Choroid plexus epithelial cell (primary cell): ENCODE measurements around the gene SLC1A3.
"Not testable (repeated sequence)": the region's sequence is repeated elsewhere in the genome, so short reads cannot be mapped to it uniquely, and the experiment has no call there.

Experiments
- DNase-seq: peaks from one replicate; pipeline ENCODE4 v3.0.0-alpha.2; 2010; ENCODE audit warnings: low read depth
- H3K4me3 ChIP-seq: 2 replicates; pipeline ENCODE4 v1.5.1; 2011; ENCODE audit warnings: low read depth, mild to moderate bottlenecking, control low read depth, low read length, moderate library complexity
- TF ChIP-seq, protein P1 (sequence below): conservative IDR thresholded peaks from 2 replicates; pipeline ENCODE4 v1.5.1; 2011; ENCODE audit warnings: low read depth, mild to moderate bottlenecking, control low read depth, inconsistent platforms, low read length, moderate library complexity

SLC1A3 gene

DNA sequence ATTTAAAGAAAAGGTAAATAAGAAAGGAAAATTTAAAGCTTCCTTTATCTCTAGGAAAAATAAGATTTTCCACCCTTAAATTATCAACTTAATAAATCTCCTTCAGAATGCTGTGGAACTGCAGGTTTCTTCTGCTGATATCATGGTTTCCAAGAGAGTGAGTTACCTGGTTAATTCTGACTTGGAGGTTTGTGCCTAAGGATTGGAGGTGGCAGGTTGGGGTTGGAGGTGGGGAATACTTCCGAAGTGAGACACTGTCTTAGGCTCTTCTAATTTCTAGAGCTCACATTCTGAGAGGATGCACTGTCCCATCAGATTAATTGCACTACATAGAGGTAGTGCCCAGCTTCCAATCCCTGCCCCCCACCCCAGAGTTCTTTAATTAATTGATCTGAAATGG, 31.1 kb downstream of the SLC1A3 start:
- DNase-seq: no peak
- no peak overlapping the region for H3K4me3 ChIP-seq
- TF ChIP-seq, protein P1, sequence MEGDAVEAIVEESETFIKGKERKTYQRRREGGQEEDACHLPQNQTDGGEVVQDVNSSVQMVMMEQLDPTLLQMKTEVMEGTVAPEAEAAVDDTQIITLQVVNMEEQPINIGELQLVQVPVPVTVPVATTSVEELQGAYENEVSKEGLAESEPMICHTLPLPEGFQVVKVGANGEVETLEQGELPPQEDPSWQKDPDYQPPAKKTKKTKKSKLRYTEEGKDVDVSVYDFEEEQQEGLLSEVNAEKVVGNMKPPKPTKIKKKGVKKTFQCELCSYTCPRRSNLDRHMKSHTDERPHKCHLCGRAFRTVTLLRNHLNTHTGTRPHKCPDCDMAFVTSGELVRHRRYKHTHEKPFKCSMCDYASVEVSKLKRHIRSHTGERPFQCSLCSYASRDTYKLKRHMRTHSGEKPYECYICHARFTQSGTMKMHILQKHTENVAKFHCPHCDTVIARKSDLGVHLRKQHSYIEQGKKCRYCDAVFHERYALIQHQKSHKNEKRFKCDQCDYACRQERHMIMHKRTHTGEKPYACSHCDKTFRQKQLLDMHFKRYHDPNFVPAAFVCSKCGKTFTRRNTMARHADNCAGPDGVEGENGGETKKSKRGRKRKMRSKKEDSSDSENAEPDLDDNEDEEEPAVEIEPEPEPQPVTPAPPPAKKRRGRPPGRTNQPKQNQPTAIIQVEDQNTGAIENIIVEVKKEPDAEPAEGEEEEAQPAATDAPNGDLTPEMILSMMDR: no peak

DNA sequence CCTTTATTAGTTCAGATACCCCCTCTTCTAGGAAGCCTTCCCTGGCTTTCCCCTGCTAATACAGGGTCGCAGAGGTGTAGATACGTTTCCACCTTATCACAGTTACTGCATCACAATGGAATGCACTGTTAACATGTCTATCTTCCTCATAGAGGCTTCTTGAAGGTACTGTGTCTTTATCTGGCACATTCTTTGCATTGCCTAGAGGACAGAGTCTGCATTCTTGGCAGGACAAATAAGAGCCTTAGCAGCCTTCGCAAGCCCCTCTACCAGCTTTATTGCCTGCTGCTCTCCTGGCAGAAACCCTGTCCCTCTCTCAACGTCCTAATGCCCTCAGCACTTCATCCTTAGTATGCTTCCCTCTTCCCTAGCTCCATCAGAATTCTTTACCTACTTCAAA, 31.6 kb downstream of the SLC1A3 start:
- DNase-seq: peak; percentile 22
- TF ChIP-seq, protein P1: no peak
- H3K4me3 ChIP-seq: no peak overlapping the region

DNA sequence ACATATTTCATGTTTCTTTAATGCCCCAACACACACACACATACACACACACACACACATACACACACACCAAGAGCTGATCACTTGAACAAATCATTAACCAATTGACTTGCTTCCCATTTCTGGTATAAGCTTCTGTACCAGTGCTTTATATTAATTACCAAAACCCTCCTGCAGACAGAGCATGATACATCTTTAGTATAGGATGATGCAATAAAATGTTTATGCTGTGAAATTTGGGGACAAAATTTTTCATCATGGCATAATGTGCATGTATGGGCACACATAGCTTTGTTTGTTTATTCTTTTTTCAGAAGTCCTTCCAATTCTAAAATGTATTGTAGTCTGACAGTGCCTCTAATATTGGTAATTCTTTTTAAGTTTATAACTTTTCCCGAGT, 34.5 kb downstream of the SLC1A3 start:
- DNase-seq: no peak
- TF ChIP-seq, protein P1: no peak
- H3K4me3 ChIP-seq: no peak overlapping the region

DNA sequence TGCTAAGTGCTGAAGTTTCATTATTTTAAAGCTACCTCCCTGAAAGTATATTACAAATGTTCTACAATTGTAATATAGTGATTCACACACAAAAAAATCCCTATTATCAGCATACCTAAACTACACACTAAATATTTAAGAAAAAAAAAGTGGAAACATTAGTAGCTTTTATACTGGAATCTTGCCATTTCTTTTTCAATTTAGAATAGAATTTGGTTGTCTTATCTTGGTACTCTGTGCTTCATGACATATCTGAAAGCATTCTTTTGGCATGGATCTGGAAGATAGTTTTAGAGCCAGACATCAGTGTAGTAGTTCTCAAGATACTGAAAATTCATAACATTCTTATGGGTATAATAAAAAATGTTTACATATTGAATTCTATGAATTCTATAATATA, 35.0 kb downstream of the SLC1A3 start:
- peak; percentile 46 for DNase-seq
- TF ChIP-seq, protein P1: no peak
- H3K4me3 ChIP-seq: no peak overlapping the region

DNA sequence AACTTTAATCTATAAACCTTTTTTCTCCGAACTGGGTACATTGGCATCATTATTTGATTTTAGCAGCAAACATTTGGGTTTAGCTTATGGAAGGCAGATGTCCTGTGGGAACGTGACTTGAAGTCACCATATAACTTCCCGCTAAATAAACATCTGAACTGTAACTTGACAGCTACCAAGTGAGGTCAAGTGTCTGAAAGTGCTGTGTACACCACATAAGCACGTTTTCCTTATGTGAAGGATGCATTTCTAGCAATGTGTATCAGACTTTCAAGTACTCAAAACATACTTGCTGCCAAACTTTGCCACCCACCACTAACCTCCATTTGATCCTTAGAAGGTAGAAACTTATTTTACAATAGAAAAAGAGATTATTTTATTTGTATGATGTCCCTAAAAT, 35.7 kb downstream of the SLC1A3 start:
- H3K4me3 ChIP-seq: no peak overlapping the region
- DNase-seq: no peak
- TF ChIP-seq, protein P1: no peak

DNA sequence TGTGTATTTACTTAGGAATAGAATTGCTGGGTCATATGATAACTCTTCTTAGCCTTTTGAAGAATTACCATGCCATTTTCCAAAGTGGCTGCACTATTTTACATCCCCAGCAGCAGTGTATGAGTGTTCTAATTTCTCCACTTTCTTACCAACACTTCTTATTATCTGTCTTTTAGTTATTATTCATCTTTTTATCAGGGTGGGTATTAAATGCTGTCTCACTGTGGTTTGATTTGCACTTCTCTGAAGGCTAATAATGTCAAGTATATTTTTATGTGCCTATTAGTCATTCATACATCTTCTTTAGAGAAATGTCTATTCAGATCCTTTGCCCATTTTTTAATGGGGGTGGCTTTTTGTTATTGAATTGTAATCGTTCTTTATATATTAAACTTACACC, 36.8 kb downstream of the SLC1A3 start:
- DNase-seq: no peak
- TF ChIP-seq, protein P1: no peak

DNA sequence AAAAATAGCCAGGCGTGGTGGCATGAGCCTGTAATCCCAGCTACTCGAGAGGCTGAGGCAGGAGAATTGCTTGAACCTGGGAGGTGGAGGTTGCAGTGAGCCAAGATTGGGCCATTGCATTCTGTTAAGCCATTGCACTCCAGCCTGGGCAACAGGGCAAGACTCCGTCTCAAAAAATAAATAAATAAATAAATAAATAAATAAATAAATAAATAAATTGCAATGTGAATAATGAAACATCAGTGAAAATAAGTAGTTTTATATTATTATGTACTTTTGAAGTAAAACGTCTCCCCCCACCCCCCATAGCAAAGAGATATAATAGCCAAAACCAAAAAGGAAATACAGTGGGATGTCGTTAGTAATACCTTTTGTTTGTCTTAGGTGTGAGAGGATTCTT, 37.4 kb downstream of the SLC1A3 start:
- DNase-seq, H3K4me3 ChIP-seq: not testable (repeated sequence)

More for the DNA sequence above, 36.8 kb downstream of the SLC1A3 start:
- no peak overlapping the region for H3K4me3 ChIP-seq

DNA sequence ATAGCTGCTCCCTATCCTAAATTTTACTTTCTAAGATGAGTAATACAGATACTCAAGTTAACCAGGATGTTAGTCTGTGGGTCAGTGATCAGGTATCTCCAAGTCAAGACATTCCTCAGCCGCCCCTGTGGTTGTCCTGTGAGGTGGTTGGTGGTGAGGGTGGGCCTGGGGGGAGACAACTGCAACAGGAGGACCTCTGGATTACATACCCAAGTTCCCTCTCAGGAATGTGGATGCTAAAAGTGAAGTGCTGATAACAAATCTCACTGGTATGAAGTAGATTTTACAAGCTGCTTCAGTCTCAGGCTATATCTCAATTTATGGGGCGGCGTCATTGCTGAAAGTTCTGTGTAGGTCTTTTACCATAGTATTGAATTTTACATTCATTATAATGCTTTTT, 38.3 kb downstream of the SLC1A3 start:
- H3K4me3 ChIP-seq: no peak overlapping the region

More for the DNA sequence above, 38.3 kb downstream of the SLC1A3 start:
- TF ChIP-seq, protein P1: no peak
- DNase-seq: no peak
